AG04450 (cell line): ENCODE data around the gene CCL4L2. TPM values are rescaled to one million over a fixed set of nuclear protein-coding genes. Genes with fewer than 3 reads are reported as not detected.
"Not testable (repeated sequence)": the region's sequence is repeated elsewhere in the genome, so short reads cannot be mapped to it uniquely, and the experiment has no call there.

Experiments
- CTCF ChIA-PET: fragments of 300-600, 350-600 bp; formaldehyde crosslinking; extraction: SDS; loops from one replicate; lab custom pipeline; 2022; ENCODE audit warnings: antibody characterized with exemption, inconsistent platforms; lab: Charles Lee
- POLR2A ChIA-PET: fragments of 350-600 bp; formaldehyde crosslinking; extraction: SDS; loops from one replicate; lab custom pipeline; 2021; ENCODE audit warnings: antibody characterized with exemption, inconsistent platforms; lab: Yijun Ruan, JAX
- DNase-seq: peaks from one replicate; pipeline ENCODE4 v3.0.0-alpha.2; 2011; ENCODE audit warnings: low read depth, low spot score
- H3K27ac ChIP-seq: one replicate; pipeline ENCODE4 v1.5.1; 2012; ENCODE audit warnings: low read depth, low read length, control low read depth
- H3K27me3 ChIP-seq: one replicate; pipeline ENCODE4 v1.6.0; 2012; ENCODE audit warnings: low read length; ENCODE audit not compliant: control insufficient read depth, insufficient read depth
- H3K4me3 ChIP-seq: 2 replicates; pipeline ENCODE4 v1.5.1; 2011; ENCODE audit warnings: mild to moderate bottlenecking, low read depth, low read length, control low read depth
- H3K9me3 ChIP-seq: 2 replicates; pipeline ENCODE4 v1.5.1; 2012; ENCODE audit warnings: low read length; ENCODE audit not compliant: control insufficient read depth, insufficient read depth
- polyA plus RNA-seq: library from polyadenylated mRNA; depleted of rRNA; stranded (reverse); fragments of >200 nt; gene quantifications from 2 replicates; pipeline ENCODE4 v1.2.3, GENCODE V29; 2011
- TF ChIP-seq, protein P1 (sequence below): IDR thresholded peaks from 2 replicates; pipeline ENCODE4 v1.5.1; 2011; ENCODE audit warnings: low read depth, low read length, control low read depth, inconsistent platforms

Gene CCL4L2
- polyA plus RNA-seq, 1 experiment: not detected

DNA sequence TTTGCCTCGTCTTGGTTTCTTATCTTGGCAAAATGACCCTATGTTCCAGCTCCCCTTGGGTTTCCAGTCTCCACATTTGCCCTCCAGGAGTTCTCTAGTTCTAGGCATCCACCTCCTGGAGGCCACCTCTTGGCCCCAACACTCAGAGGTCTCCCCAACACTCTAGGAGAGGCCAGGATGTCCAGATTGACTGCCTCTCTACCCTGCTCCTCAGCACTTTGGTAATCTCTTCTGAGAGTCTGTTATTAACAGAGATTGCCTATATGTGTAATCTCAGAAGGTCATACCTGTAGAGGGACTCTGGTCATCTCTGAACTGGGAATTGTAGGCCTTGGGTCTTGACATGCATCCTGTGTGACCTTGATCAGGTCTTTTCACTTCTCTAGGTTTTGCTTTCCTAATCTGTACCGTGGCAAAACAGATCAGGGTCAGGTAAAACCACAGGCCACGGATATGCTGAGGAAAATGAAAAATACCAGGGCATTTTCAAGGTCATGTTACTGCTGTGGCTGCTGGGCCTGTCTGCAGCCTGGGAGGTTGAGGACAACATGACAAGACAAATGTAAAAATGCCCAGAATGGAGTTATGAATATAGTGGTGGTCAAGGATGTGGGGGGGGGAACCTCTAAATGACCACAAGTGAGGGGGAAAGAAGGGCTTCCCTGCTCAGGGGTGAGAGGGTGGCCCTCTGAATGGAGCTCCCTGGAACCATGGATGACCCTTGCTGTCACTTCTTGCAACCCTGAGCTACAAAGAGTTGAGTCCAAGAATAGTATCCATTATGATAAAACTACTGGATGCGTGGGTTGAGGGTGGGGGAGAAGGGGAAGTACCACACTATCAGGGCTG lies 5.0 kb upstream of the CCL4L2 start:
- ChIA-PET POLR2A (interaction anchor here (0.7 kb wide), 1 partner anchor 17 kb away, joined by 5 read pairs; no protein-coding TSS in a partner anchor), CTCF (no interaction called here)
- H3K4me3 ChIP-seq: no peak overlapping the region
- H3K27me3 ChIP-seq: no peaks in the 10 kb centered on the region
- no peaks in the 10 kb centered on the region for H3K9me3 ChIP-seq
- TF ChIP-seq, protein P1, sequence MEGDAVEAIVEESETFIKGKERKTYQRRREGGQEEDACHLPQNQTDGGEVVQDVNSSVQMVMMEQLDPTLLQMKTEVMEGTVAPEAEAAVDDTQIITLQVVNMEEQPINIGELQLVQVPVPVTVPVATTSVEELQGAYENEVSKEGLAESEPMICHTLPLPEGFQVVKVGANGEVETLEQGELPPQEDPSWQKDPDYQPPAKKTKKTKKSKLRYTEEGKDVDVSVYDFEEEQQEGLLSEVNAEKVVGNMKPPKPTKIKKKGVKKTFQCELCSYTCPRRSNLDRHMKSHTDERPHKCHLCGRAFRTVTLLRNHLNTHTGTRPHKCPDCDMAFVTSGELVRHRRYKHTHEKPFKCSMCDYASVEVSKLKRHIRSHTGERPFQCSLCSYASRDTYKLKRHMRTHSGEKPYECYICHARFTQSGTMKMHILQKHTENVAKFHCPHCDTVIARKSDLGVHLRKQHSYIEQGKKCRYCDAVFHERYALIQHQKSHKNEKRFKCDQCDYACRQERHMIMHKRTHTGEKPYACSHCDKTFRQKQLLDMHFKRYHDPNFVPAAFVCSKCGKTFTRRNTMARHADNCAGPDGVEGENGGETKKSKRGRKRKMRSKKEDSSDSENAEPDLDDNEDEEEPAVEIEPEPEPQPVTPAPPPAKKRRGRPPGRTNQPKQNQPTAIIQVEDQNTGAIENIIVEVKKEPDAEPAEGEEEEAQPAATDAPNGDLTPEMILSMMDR: no peak
- no peak for DNase-seq
- no peak overlapping the region for H3K27ac ChIP-seq

DNA sequence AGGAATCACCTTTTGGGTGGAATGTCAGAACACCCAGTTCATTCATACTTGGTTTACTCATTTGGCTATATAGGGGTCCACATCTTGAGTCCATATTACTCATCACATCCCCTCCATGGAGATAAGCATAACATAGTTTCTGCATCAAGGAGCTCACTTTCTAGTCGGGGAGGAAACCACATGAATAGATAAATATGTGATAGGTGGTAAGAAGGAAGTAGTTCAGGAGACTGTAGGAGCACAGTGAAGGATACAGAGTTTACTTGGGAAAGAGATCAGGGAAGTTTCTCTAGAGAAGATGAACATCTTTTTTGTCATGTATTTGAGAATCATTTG lies 4.4 kb upstream of the CCL4L2 start:
- H3K27ac ChIP-seq, H3K27me3 ChIP-seq, CTCF ChIA-PET, H3K9me3 ChIP-seq, DNase-seq, H3K4me3 ChIP-seq: not testable (repeated sequence)
- POLR2A ChIA-PET: interaction anchor here (0.7 kb wide), 1 partner anchor 18 kb away, joined by 5 read pairs; no protein-coding TSS in a partner anchor

DNA sequence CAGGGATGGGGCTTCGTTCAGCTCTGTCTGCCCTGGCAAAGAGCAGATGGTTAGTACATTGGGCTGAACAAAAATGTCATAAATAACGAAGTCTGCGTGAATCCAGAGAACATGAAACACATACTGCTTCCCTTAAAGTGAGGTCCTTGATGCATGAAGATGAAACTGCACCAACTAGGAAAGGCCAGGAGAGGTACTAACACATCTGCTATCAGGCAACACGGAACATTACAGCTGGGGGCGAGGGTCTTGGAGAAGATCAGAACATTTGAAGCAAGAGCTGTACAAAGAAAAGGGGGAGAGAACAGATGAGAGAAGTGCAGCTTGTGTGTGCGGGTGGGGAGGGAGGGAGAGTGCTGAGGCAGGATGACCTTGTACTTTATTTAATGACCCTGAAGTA lies 3.5 kb upstream of the CCL4L2 start:
- CTCF ChIA-PET, POLR2A ChIA-PET: not testable (repeated sequence)

DNA sequence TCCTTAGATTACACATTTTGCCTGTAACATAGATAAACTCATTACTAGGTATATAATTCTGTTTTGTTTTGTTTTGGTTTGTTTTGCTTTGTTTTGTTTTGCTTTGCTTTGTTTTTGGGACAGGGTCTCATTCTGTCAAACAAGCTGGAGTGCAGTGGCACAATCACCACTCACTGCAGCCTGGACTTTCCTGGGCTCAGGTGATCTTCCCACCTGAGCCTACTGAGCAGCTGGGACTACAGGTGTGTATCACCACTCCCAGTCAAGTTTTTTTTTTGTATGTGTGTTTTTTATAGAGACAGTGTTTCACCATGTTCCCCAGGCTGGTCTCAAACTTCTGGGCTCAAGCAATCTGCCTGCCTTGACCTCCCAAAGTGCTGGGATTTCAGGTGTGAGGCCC lies 1.3 kb upstream of the CCL4L2 start:
- Histone ChIP-seq H3K27me3 (peaks cover 6% of the 10 kb centered on the region), H3K27ac (no peak overlapping the region), H3K4me3 (no peak overlapping the region), H3K9me3 (no peaks in the 10 kb centered on the region)
- POLR2A ChIA-PET: no interaction called here
- CTCF ChIA-PET: no interaction called here
- DNase-seq: no peak
- TF ChIP-seq, protein P1: no peak

More for the DNA sequence above, 3.5 kb upstream of the CCL4L2 start:
- not testable (repeated sequence) for DNase-seq, H3K4me3 ChIP-seq, H3K9me3 ChIP-seq, H3K27ac ChIP-seq, H3K27me3 ChIP-seq

DNA sequence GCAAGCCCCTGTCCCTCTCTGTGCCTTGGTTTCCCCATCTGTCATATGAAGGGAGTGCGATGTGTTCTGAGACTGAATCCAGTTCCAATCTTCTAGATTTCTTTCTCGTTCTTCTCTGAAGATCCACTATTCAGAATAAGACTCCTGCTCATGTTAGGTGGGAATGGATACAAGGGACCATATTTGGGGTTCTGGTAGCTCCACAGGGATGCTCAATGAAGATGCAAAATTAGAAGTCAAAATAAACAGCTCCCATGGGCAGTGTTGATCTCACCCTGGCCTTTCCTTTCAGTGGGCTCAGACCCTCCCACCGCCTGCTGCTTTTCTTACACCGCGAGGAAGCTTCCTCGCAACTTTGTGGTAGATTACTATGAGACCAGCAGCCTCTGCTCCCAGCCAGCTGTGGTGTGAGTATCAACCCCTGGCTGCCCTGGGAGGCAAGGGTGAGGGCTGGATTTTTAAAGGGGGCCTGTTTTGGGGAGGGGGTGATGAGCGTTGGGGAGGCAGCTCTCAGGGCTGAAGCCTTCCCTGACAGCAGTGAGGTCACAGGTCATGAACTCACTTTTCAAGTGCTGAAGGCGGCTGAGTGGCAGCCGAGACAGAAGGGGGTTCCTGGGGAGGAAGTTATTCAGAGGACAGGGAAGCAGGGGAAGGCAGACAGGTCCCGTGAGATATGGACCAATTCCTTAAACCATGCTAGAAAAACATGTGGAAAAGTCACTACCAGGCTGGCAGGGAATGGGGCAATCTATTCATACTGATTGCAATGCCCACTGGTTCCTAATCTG lies 815 bp downstream of the CCL4L2 start:
- POLR2A ChIA-PET, CTCF ChIA-PET, H3K9me3 ChIP-seq, H3K27me3 ChIP-seq, H3K27ac ChIP-seq, H3K4me3 ChIP-seq, DNase-seq: not testable (repeated sequence)

DNA sequence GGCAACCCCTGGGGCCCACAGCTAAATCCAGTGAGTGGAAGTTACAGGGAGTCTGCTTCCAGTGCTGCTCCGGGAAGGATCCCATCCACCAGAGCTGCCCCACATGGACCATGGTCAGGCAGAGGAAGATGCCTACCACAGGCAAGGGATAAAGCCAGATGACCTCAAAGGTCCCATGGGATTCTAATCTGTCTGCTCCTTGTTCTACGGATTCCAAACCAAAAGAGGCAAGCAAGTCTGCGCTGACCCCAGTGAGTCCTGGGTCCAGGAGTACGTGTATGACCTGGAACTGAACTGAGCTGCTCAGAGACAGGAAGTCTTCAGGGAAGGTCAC lies 1.4 kb downstream of the CCL4L2 start:
- H3K27me3 ChIP-seq: peaks cover 6% of the 10 kb centered on the region
- no peak overlapping the region for H3K4me3 ChIP-seq
- CTCF ChIA-PET: no interaction called here
- TF ChIP-seq, protein P1: no peak
- POLR2A ChIA-PET: no interaction called here
- no peaks in the 10 kb centered on the region for H3K9me3 ChIP-seq
- no peak for DNase-seq
- no peak overlapping the region for H3K27ac ChIP-seq
